GM13976 (cell line): ENCODE data around the gene HOXB3.

ENCODE experiments used
- DNase-seq: peaks from one replicate; pipeline ENCODE4 v3.0.0; 2012; ENCODE audit warnings: low spot score
- in situ Hi-C: fragments of 300-500 bp; cut with MboI; formaldehyde crosslinking; loops from one replicate; pipeline ENCODE4 v1.12.0; 2022; ENCODE audit warnings: low sequenced_read_pairs, mixed read lengths, inconsistent platforms; ENCODE audit not compliant: unreplicated experiment
- TF ChIP-seq, protein P1 (sequence below): IDR thresholded peaks from 2 replicates; pipeline ENCODE4 v1.5.1; 2012; ENCODE audit warnings: borderline replicate concordance, mild to moderate bottlenecking; ENCODE audit not compliant: insufficient read depth; ENCODE audit errors: extremely low read depth, missing control alignments, control extremely low read depth

Gene HOXB3

GRCh38 chr17:48551214-48551555 lies 38.9 kb downstream of the HOXB3 start:
- DNase-seq = no peak
- TF ChIP-seq, protein P1, sequence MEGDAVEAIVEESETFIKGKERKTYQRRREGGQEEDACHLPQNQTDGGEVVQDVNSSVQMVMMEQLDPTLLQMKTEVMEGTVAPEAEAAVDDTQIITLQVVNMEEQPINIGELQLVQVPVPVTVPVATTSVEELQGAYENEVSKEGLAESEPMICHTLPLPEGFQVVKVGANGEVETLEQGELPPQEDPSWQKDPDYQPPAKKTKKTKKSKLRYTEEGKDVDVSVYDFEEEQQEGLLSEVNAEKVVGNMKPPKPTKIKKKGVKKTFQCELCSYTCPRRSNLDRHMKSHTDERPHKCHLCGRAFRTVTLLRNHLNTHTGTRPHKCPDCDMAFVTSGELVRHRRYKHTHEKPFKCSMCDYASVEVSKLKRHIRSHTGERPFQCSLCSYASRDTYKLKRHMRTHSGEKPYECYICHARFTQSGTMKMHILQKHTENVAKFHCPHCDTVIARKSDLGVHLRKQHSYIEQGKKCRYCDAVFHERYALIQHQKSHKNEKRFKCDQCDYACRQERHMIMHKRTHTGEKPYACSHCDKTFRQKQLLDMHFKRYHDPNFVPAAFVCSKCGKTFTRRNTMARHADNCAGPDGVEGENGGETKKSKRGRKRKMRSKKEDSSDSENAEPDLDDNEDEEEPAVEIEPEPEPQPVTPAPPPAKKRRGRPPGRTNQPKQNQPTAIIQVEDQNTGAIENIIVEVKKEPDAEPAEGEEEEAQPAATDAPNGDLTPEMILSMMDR = no peak
- in situ Hi-C loops = no loop called here

- in situ Hi-C loops = no loop called here
- TF ChIP-seq, protein P1 = no peak
- no peak for DNase-seq
Observed at GRCh38 chr17:48550502-48551213, 39.4 kb downstream of the HOXB3 start.

DNA sequence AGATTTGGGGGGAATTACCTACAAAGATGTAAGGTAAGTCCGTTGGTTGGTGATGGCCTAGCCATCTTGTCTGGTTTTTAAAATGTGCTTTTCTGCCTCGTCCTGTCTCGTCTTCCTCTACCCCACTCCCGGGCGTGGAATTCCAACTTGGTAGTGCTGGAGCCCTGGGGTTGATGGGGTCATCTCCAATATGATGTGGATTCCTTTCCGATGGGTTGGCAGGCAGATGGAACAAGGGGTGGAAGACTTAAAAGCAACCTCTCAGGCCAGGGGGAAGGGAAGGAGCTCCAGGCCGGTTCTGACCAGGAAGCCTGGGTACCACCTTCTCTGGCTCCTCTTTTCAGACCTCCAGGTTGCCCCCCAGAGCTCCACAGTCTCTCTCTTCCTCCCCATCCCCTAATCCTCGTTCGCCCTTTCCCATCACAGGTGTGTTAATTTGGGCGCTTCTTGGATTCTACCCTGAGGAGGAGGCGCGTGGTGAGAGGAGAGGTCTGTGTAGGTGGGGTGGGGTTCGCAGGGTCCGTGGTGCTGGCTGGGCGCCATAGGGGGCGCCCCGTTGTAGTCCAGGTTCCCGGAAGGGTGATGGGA lies 40.0 kb downstream of the HOXB3 start:
- in situ Hi-C loops = no loop called here
- TF ChIP-seq, protein P1 = no peak
- DNase-seq = no peak

DNA sequence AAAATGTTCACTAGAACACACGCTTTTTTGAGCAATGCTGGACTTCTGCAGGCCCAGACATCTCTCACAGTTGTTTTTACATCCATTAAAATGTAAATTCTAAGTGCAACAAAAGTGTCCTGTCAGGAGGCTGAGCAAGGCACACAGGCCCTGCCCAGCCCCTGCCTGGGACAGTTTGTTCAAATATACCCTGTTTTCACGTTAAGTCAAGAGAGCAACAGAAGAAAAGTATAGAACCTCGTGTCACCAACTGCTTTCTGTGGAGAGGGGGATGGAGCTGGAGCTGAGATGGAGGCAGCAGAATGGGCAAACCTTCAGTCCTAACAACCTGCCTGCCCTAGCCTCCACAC lies 40.8 kb downstream of the HOXB3 start:
- DNase-seq = no peak
- TF ChIP-seq, protein P1 = no peak
- in situ Hi-C loops = no loop called here

DNA sequence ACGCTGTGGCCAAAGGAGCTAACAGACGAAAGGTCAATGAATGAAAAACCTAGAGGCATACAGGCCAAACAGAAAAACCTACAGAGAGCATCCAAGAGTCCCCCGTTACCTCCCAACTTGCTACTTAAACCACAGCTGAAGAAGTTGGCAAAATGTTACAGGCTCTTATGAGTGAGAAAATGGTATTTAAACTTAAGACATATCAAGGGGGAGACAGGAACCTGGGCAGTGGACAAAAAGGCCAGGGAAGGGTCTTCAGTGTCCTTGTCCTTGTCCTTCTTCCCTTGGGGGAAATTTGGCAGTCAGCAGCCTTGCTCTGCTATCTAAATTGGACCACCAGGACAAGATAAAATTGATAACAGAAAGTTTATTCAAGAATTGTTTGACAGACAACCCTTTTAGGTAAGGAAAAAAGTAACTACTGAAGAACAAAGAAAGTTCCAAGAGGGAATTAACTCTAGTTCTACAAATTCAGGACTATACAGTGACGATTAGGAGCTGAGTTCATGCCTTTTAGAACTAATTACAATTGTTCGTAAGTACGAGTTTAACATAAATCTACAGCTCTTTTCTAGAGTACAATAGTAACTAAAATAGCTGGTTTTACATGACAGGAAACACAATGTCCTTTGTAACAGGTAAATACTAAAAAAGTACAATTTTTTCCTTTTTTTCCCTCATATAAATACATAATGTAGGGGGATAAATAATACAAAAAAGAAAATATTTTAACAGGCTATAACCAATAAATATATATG lies 41.3 kb downstream of the HOXB3 start:
- no peak for DNase-seq
- in situ Hi-C loops = no loop called here
- TF ChIP-seq, protein P1 = no peak

GRCh38 chr17:48547808-48548522 lies 42.1 kb downstream of the HOXB3 start:
- TF ChIP-seq, protein P1 = no peak
- no peak for DNase-seq
- in situ Hi-C loops = no loop called here
